ENCODE results near the gene ADH4. TPM values are rescaled to one million over a fixed set of nuclear protein-coding genes. Genes with fewer than 3 reads are reported as not detected.

The ADH4 gene
- total RNA-seq, 4 donors from 2014 or later = 0.13 to 0.64 TPM; not detected in 2

- intact Hi-C loops (cut with DNase I; ENCODE audit: low total_unique reads) = no loop called here
- TF ChIP-seq CTCF (IDR thresholded peaks at IDR 0.05) (no peak), POLR2A (IDR thresholded peaks at IDR 0.05) (no peak)
- 79 to 80% methylated on average over 3 of the region's 3 CpGs for WGBS, 2 donors
- no peak overlapping the region for H3K4me3 ChIP-seq (ENCODE audit: low read depth, poor library complexity, severe bottlenecking)
- no peak for DNase-seq (ENCODE audit: low spot score in 2 of 2)
Observed at GRCh38 chr4:99157478-99157935, 13.4 kb upstream of the ADH4 start.

DNA sequence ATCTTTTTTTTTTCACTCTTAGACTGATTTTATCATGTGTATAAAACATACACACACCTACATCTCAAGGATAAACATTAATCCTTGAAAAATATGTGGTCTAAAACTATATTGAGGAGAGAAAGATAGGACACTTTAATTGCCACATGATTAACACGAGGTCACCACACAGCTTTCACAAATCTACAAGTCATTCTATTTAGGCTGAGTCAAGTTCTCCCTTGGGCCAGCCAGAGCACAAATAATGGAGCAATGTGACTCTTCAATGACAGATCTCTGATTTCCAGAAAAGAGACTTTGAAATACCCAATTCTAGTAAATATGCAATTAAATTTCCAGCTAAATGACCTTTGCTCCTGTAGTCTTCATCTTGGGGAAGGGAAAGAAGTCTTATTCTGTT is 12.9 kb upstream of the ADH4 start:
- intact Hi-C loops (cut with DNase I; ENCODE audit: low total_unique reads) = no loop called here
- 50% methylated on average over 1 of the region's 1 CpG for WGBS, 2 donors
- TF ChIP-seq CTCF (IDR thresholded peaks at IDR 0.05) = no peak
- TF ChIP-seq POLR2A (IDR thresholded peaks at IDR 0.05) = no peak
- no peak for DNase-seq (ENCODE audit: low spot score in 2 of 2)
- H3K4me3 ChIP-seq (ENCODE audit: low read depth, poor library complexity, severe bottlenecking) = no peak overlapping the region

DNA sequence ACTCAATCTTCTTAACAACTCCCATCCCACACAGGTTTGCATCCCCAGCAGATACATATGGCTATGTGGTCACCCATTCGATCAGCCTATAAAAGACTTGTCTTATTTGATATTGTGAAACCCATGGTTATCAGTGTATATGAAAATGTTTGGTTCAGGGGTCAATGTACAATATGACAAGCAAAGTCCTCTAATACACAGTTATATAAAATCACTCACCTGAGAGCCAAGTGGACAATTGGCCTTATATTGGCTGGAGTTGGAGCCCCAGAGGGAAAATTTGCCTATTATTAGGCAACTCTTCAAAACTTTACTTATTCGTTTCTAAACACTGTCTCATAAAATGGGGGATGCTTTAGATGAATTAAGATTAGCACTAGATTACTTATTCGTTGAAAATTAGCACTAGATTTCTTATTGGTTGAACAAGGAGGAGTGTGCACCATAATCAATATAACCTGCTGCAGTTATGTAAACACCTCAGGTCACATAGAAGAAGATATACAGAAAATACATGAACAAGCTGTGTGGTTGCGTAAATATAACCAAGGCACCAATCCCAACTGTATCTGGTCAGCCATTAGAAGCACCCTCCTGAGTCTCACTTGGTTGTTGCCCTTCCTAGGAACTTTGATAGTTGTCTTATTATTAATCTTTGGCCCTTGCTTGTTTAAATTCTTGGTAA is 10.7 kb upstream of the ADH4 start:
- no peak for TF ChIP-seq CTCF (IDR thresholded peaks at IDR 0.05)
- no peak for TF ChIP-seq POLR2A (IDR thresholded peaks at IDR 0.05)
- 92 to 94% methylated on average over 4 of the region's 4 CpGs for WGBS, 2 donors
- intact Hi-C loops (cut with DNase I; ENCODE audit: low total_unique reads) = no loop called here
- DNase-seq (ENCODE audit: low spot score in 2 of 2) = no peak
- H3K4me3 ChIP-seq (ENCODE audit: low read depth, poor library complexity, severe bottlenecking) = no peak overlapping the region

DNA sequence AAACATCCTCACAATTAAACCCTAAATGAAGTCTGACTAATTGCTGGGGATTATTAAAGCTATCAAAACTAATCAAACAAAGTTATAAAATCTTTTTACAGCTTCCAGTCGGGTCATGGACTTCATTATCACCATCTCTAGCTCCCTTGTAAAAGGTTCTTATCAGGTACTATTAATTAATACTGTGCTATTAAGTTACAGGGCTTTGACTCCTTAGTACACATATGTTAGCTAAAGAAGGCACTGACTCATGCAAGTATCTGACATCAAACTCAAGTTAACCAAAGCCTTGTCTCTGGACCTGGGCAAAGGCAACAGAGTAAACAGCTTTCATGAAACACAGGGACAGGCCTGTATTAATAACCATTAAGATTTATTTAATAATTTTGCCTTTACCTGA is 7.9 kb upstream of the ADH4 start:
- intact Hi-C loops (cut with DNase I; ENCODE audit: low total_unique reads) = no loop called here
- H3K4me3 ChIP-seq (ENCODE audit: low read depth, poor library complexity, severe bottlenecking) = no peak overlapping the region
- 2% methylated on average over 1 of the region's 1 CpG for WGBS, 2 donors
- DNase-seq (ENCODE audit: low spot score in 2 of 2) = no peak
- TF ChIP-seq POLR2A (IDR thresholded peaks at IDR 0.05) (no peak), CTCF (IDR thresholded peaks at IDR 0.05) (no peak)

GRCh38 chr4:99151452-99151851 is 7.4 kb upstream of the ADH4 start:
- no peak for DNase-seq (ENCODE audit: low spot score in 2 of 2)
- 96 to 97% methylated on average over 3 of the region's 3 CpGs for WGBS, 2 donors
- intact Hi-C loops (cut with DNase I; ENCODE audit: low total_unique reads) = no loop called here
- H3K4me3 ChIP-seq (ENCODE audit: low read depth, poor library complexity, severe bottlenecking) = no peak overlapping the region
- TF ChIP-seq CTCF (IDR thresholded peaks at IDR 0.05) = no peak
- TF ChIP-seq POLR2A (IDR thresholded peaks at IDR 0.05) = no peak

Data from lower leg skin (tissue), 4 donors.